Colonic mucosa (tissue), 4 donors: ENCODE measurements around the gene SLC39A8. TPM values are rescaled to one million over a fixed set of nuclear protein-coding genes. Genes with fewer than 3 reads are reported as not detected.

Source experiments
- DNase-seq: peaks from one replicate; pipeline ENCODE4 v3.0.0-alpha.2; 2020
- H3K27ac ChIP-seq: fragments of 200-600 bp; one replicate; pipeline ENCODE4 v1.8.0; 2021
- H3K27me3 ChIP-seq: fragments of 200-600 bp; one replicate; pipeline ENCODE4 v1.8.0; 2021
- H3K36me3 ChIP-seq: fragments of 200-600 bp; one replicate; pipeline ENCODE4 v1.8.0; 2021
- H3K4me1 ChIP-seq: fragments of 200-600 bp; one replicate; pipeline ENCODE4 v1.8.0; 2021; ENCODE audit warnings: mild to moderate bottlenecking
- H3K4me3 ChIP-seq: fragments of 200-600 bp; one replicate; pipeline ENCODE4 v1.8.0; 2021
- H3K9ac ChIP-seq, 2 donors: one replicate each; pipeline ENCODE4 v1.7.0; 2013; ENCODE audit warnings: control low read depth in 2 of 2, low read depth in 2 of 2, low read length in 2 of 2
- H3K9me3 ChIP-seq: fragments of 200-600 bp; one replicate; pipeline ENCODE4 v1.8.0; 2021
- intact Hi-C: fragments of 100-400 bp; cut with DNase I; formaldehyde crosslinking; loops from one replicate; pipeline ENCODE4 v1.14.1; 2022
- total RNA-seq, 2 donors: library from RNA; stranded (reverse); fragmentation: NEBNext Ultra II Directional in 1 of 2; extraction: Animal tissue kit (Norgen Biotek cat#: 25700) in 1 of 2; gene quantifications; one replicate each; pipeline ENCODE4 v1.2.1, GENCODE V29; 2021
- TF ChIP-seq, protein P1 (sequence below): fragments of 200-600 bp; IDR thresholded peaks from one replicate; pipeline ENCODE4 v1.8.0; 2022; ENCODE audit warnings: antibody characterized with exemption, mild to moderate bottlenecking
- donor health status: healthy.
- donor health status: DM: no; HTN: no; CAD: no.
- donor health status: DM: no; HTN: no; CAD: no.

The SLC39A8 gene
- total RNA-seq, 2 donors from 2014 or later, result 75.4 to 104 TPM

DNA sequence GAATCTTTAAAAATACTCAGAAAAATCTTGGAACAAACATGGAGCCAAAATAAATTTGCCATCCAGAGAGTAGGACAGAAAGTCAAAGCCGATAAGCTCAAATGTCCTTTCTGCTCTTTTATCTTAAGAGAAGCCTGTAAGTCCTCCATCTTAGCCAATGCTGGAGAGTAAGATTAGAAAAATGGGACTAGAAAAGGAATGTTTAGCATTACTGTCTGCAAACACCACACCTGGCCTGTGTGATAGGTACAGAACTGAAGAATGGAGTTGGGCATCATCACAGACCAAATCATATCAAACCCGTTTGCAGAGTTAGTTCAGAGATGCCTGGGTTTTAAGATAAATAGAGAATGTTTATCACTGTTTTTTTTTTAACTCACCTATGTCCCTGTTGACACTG lies 10.5 kb upstream of the SLC39A8 start:
- TF ChIP-seq, protein P1, sequence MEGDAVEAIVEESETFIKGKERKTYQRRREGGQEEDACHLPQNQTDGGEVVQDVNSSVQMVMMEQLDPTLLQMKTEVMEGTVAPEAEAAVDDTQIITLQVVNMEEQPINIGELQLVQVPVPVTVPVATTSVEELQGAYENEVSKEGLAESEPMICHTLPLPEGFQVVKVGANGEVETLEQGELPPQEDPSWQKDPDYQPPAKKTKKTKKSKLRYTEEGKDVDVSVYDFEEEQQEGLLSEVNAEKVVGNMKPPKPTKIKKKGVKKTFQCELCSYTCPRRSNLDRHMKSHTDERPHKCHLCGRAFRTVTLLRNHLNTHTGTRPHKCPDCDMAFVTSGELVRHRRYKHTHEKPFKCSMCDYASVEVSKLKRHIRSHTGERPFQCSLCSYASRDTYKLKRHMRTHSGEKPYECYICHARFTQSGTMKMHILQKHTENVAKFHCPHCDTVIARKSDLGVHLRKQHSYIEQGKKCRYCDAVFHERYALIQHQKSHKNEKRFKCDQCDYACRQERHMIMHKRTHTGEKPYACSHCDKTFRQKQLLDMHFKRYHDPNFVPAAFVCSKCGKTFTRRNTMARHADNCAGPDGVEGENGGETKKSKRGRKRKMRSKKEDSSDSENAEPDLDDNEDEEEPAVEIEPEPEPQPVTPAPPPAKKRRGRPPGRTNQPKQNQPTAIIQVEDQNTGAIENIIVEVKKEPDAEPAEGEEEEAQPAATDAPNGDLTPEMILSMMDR, result no peak
- Histone ChIP-seq H3K36me3 (no peaks in the 10 kb centered on the region), H3K4me3 (no peak overlapping the region), H3K9ac (no peak overlapping the region), H3K27ac (peak overlapping the region; percentile 86), H3K9me3 (no peaks in the 10 kb centered on the region), H3K27me3 (no peaks in the 10 kb centered on the region), H3K4me1 (no peaks in the 10 kb centered on the region)
- intact Hi-C loops, result no loop called here
- DNase-seq, result no peak

DNA sequence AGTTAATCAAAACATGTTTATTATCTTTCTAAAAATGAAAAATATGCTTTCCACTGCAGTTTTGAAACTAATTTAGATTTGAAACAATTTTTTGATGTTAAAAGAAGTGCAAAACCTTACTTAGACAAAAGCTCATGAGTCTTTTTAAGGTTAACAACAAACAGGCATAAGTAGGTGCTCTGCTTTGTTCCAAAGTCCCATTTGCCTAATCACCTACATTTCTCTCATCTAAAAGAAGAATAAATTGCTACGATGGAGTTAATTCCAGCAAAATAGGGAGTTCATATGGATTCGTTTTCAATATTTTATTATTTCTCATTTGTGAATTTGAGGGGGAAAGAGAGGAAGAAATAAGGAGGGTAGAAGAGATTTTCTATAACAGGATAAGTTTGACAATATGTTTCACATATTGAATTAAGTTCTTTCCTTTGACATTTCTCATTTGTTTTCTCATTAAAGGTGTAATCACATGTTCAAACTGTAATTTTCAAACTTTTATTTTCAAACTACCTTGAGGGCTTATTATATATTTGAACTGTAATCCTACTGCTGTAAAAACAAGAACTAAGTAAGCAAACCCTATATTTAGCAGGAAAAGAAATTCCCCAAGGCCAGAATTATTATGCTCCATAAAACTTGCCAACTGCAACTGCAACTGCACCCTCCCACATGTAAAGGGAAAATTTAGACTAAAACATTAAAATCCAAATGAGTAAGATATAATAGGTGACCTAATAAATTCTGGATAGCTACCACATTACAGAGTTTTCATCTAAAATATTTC lies 9.6 kb upstream of the SLC39A8 start:
- H3K9me3 ChIP-seq, result no peaks in the 10 kb centered on the region
- H3K27ac ChIP-seq, result peak overlapping the region; percentile 86
- no peak overlapping the region for H3K4me3 ChIP-seq
- no peaks in the 10 kb centered on the region for H3K36me3 ChIP-seq
- intact Hi-C loops, result no loop called here
- TF ChIP-seq, protein P1, result no peak
- H3K9ac ChIP-seq, result peak overlapping the region in 1 of 2 donors; percentile 1
- no peaks in the 10 kb centered on the region for H3K27me3 ChIP-seq
- no peaks in the 10 kb centered on the region for H3K4me1 ChIP-seq
- DNase-seq, result no peak

DNA sequence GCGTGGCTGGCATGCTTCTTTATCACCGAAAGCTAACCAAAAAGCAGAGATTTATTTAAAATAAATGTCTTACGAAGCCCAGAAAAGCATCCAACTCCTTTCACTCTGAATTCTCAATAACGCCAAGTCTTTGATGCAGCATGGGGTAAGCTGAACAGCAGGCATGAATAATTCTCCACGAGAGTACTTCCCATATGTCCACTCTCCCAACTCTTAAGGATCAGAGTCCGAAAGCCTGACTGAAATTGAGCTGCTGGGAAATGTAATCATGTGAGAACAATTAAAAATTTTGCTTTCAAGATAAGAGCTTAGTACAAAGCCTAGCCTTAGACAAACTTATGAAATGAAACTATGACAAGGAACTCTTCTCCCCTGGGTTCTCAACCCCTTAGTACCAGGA lies 7.5 kb upstream of the SLC39A8 start:
- peak overlapping the region; percentile 29 for H3K4me3 ChIP-seq

DNA sequence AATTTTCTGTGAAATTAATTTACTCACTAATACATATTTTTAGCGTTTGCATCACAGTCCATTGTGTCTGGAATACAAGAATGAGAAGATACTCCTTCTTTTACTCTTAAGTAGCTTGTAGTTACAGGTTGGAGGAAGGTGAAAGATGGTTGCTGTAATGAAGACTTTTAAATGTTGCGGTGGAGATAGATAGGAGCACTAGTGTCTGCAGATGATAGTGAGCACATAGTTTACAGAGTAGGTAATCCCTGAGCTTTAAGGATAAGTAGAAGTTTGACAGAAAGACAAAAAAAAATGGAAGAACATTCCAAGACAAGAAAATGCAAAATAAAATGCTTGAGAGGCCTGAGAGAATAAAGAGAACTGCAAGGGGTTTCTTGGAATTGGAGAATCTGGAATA lies 5.4 kb upstream of the SLC39A8 start:
- no peak for DNase-seq
- no peaks in the 10 kb centered on the region for H3K27me3 ChIP-seq
- intact Hi-C loops, result no loop called here
- H3K9ac ChIP-seq, result no peak overlapping the region
- no peaks in the 10 kb centered on the region for H3K4me1 ChIP-seq
- H3K9me3 ChIP-seq, result no peaks in the 10 kb centered on the region
- no peak overlapping the region for H3K27ac ChIP-seq
- no peak overlapping the region for H3K4me3 ChIP-seq
- H3K36me3 ChIP-seq, result no peaks in the 10 kb centered on the region
- TF ChIP-seq, protein P1, result no peak

More for the DNA sequence above, 7.5 kb upstream of the SLC39A8 start:
- Histone ChIP-seq H3K4me1 (no peaks in the 10 kb centered on the region), H3K27ac (peak overlapping the region; percentile 86), H3K36me3 (no peaks in the 10 kb centered on the region), H3K9ac (peak overlapping the region in 1 of 2 donors; percentile 60), H3K9me3 (no peaks in the 10 kb centered on the region), H3K27me3 (no peaks in the 10 kb centered on the region)
- TF ChIP-seq, protein P1, result no peak
- intact Hi-C loops, result no loop called here
- DNase-seq, result peak; percentile 49

DNA sequence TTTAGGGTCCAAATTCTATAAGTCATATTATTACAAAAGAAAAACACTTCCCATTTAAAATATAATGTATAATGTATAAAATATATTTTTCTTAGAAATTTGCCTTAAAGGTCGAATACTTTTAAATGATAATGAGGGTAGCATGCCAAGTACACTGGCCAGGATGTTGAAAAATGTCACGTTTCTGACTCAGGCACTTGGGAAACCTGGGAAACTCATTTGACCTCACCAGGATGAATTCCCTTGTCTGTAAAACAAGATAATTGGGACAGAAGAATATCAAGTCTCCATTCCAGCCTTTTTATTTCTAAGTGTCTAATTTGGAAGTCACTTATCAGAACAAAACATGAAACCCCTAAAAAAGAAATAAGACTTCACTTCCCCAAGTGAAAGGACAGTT lies 3.4 kb upstream of the SLC39A8 start:
- intact Hi-C loops, result loop anchor here (5.0 kb wide), 1 partner anchor 84 kb away; no protein-coding TSS in a partner anchor
- Histone ChIP-seq H3K4me3 (no peak overlapping the region), H3K27ac (peak overlapping the region; percentile 19), H3K36me3 (no peaks in the 10 kb centered on the region), H3K9ac (no peak overlapping the region), H3K27me3 (no peaks in the 10 kb centered on the region), H3K9me3 (no peaks in the 10 kb centered on the region), H3K4me1 (no peaks in the 10 kb centered on the region)
- TF ChIP-seq, protein P1, result no peak
- no peak for DNase-seq
